Hepatocyte (in vitro differentiated cells): ENCODE results near the gene AHCYL2.

Source experiments
- EZH2phosphoT487 ChIP-seq: fragments of 200-600 bp; sonication (generic); IDR thresholded peaks from one replicate; pipeline ENCODE4 v1.6.1; 2018; ENCODE audit warnings: antibody characterized with exemption, mild to moderate bottlenecking, low read depth, moderate library complexity; ENCODE audit not compliant: unreplicated experiment, severe bottlenecking
- TF ChIP-seq, protein P1 (sequence below): fragments of 200-600 bp; sonication (generic); IDR thresholded peaks from 2 replicates; pipeline ENCODE4 v1.5.1; 2016; ENCODE audit warnings: antibody characterized with exemption, mild to moderate bottlenecking; ENCODE audit not compliant: poor library complexity

DNA sequence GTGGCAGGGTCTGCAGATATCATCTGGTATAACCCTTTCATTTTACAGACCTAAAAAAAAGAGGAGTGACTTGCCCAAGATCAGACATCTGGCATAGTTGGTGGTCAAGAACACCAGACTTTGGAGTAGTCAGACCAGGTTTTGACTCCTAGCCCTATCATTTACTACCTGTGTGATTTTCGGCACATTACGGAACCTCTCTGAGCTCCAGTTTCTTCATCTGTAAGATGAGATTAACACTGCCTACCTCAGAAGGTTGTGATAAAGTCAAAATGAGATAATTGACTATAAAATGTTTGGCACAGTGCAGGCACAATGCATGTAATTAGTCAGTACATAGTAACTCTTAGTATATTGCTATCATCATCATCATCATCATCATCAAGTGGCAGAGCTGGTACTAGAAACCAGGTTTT, 210.6 kb downstream of the AHCYL2 start:
- TF ChIP-seq, protein P1, sequence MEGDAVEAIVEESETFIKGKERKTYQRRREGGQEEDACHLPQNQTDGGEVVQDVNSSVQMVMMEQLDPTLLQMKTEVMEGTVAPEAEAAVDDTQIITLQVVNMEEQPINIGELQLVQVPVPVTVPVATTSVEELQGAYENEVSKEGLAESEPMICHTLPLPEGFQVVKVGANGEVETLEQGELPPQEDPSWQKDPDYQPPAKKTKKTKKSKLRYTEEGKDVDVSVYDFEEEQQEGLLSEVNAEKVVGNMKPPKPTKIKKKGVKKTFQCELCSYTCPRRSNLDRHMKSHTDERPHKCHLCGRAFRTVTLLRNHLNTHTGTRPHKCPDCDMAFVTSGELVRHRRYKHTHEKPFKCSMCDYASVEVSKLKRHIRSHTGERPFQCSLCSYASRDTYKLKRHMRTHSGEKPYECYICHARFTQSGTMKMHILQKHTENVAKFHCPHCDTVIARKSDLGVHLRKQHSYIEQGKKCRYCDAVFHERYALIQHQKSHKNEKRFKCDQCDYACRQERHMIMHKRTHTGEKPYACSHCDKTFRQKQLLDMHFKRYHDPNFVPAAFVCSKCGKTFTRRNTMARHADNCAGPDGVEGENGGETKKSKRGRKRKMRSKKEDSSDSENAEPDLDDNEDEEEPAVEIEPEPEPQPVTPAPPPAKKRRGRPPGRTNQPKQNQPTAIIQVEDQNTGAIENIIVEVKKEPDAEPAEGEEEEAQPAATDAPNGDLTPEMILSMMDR, result no peak
- TF ChIP-seq EZH2phosphoT487, result no peak
